PC-9 (cell line): ENCODE results near the gene KPRP. TPM values are rescaled to one million over a fixed set of nuclear protein-coding genes. Genes with fewer than 3 reads are reported as not detected.

ENCODE experiments used
- BruUV-seq: library from RNA; stranded (reverse); fragments of 400-500 nt; replicated peaks from 2 replicates; lab custom pipeline; 2021; lab: Mats Ljungman, UMichigan
- CTCF ChIA-PET: fragments of 300-600 bp; sonication (Branson Sonifier 250); formaldehyde crosslinking; loops from one replicate; lab custom pipeline; 2022; ENCODE audit warnings: antibody characterized with exemption; lab: Charles Lee
- POLR2A ChIA-PET: fragments of 300-600 bp; sonication (Branson Sonifier 250); formaldehyde crosslinking; loops from one replicate; lab custom pipeline; 2022; ENCODE audit warnings: antibody characterized with exemption; ENCODE audit not compliant: unreplicated experiment; lab: Charles Lee
- DNase-seq, 2 experiments: peaks; one replicate each; pipeline versions ENCODE4 v3.0.0 to v3.0.0-alpha.2; 2015 to 2022; ENCODE audit warnings: mixed read lengths in 1 of 2
- H2AFZ ChIP-seq: fragments of 200-600 bp; sonication (generic); 2 replicates; pipeline ENCODE4 v1.8.1; 2017; ENCODE audit warnings: antibody characterized with exemption
- H3F3A ChIP-seq: fragments of 200-600 bp; sonication (generic); 2 replicates; pipeline ENCODE4 v1.8.1; 2017; ENCODE audit warnings: antibody characterized with exemption, mild to moderate bottlenecking, low read depth; ENCODE audit not compliant: insufficient read depth
- H3K27ac ChIP-seq: fragments of 200-600 bp; sonication (generic); 2 replicates; pipeline ENCODE4 v1.6.1; 2016; ENCODE audit warnings: mixed run types
- H3K27me3 ChIP-seq: fragments of 200-600 bp; sonication (generic); 2 replicates; pipeline ENCODE4 v1.6.1; 2016; ENCODE audit warnings: low read depth, mixed run types; ENCODE audit not compliant: insufficient read depth
- H3K36me3 ChIP-seq: fragments of 200-600 bp; sonication (generic); 2 replicates; pipeline ENCODE4 v1.6.1; 2016; ENCODE audit warnings: low read depth, mixed run types
- H3K4me1 ChIP-seq: fragments of 200-600 bp; sonication (generic); replicated peaks from 2 replicates; pipeline ENCODE4 v1.6.1; 2016; ENCODE audit warnings: mixed run types; ENCODE audit not compliant: insufficient read depth
- H3K4me2 ChIP-seq: fragments of 200-600 bp; sonication (generic); 2 replicates; pipeline ENCODE4 v1.6.1; 2017; ENCODE audit warnings: mixed run types
- H3K4me3 ChIP-seq: fragments of 200-600 bp; sonication (generic); 2 replicates; pipeline ENCODE4 v1.6.1; 2016; ENCODE audit warnings: mixed run types
- H3K79me2 ChIP-seq: fragments of 200-600 bp; sonication (generic); 2 replicates; pipeline ENCODE4 v1.6.1; 2017; ENCODE audit warnings: low read depth, mixed run types
- H3K9me2 ChIP-seq: fragments of 200-600 bp; sonication (generic); 2 replicates; pipeline ENCODE4 v1.8.1; 2017; ENCODE audit warnings: mild to moderate bottlenecking; ENCODE audit not compliant: insufficient read depth
- H3K9me3 ChIP-seq: fragments of 200-600 bp; sonication (generic); 2 replicates; pipeline ENCODE4 v1.8.1; 2016; ENCODE audit warnings: low read depth; ENCODE audit not compliant: insufficient read depth
- H4K20me1 ChIP-seq: fragments of 200-600 bp; sonication (generic); 2 replicates; pipeline ENCODE4 v1.8.1; 2017; ENCODE audit not compliant: insufficient read depth
- CTCF ChIP-seq: fragments of 200-600 bp; sonication (generic); conservative IDR thresholded peaks from 2 replicates; pipeline ENCODE4 v1.6.1; 2017; ENCODE audit warnings: mixed run types, antibody characterized with exemption, mild to moderate bottlenecking, moderate library complexity
- EZH2 ChIP-seq: fragments of 200-600 bp; sonication (generic); IDR thresholded peaks from 2 replicates; pipeline ENCODE4 v1.8.0; 2017; ENCODE audit warnings: antibody characterized with exemption, low read depth
- intact Hi-C: fragments of 100-400 bp; cut with micrococcal nuclease; formaldehyde crosslinking; loops from one replicate; pipeline ENCODE4 v1.10.0; 2022; ENCODE audit not compliant: unreplicated experiment
- total RNA-seq: library from RNA; stranded (reverse); gene quantifications from 2 replicates; pipeline ENCODE4 v1.2.3, GENCODE V29; 2021

KPRP gene
- total RNA-seq, 1 experiment from 2014 or later = not detected

GRCh38 chr1:152811050-152811449, 53.2 kb downstream of the KPRP start:
- Histone ChIP-seq H3K4me2 (no peak overlapping the region), H4K20me1 (no peaks in the 10 kb centered on the region), H3F3A (no peaks in the 10 kb centered on the region), H3K4me1 (no peaks in the 10 kb centered on the region), H3K4me3 (no peak overlapping the region), H3K9me3 (no peaks in the 10 kb centered on the region), H3K27ac (no peak overlapping the region), H3K36me3 (no peaks in the 10 kb centered on the region), H3K9me2 (no peaks in the 10 kb centered on the region), H3K79me2 (no peaks in the 10 kb centered on the region), H2AFZ (no peak overlapping the region), H3K27me3 (peaks cover 40% of the 10 kb centered on the region)
- no peak for DNase-seq
- no TSS peak for BruUV-seq
- ChIA-PET CTCF (no interaction called here), POLR2A (no interaction called here)
- TF ChIP-seq CTCF (no peak), EZH2 (no peak)
- intact Hi-C loops = no loop called here

Other genes starting within 250 kb of the KPRP start
- not detected in 2 replicates for gene LCE5A, start 247.2 kb upstream of the KPRP start, total RNA-seq
- gene CRCT1, start 243.5 kb upstream of the KPRP start, total RNA-seq = not detected in 2 replicates
- gene LCE3E, start 191.2 kb upstream of the KPRP start, total RNA-seq = not detected in 2 replicates
- gene LCE3D, start 177.5 kb upstream of the KPRP start, total RNA-seq = not detected in 2 replicates
- not detected in 2 replicates for gene LCE3C, start 157.8 kb upstream of the KPRP start, total RNA-seq
- gene LCE3B, start 144.2 kb upstream of the KPRP start, total RNA-seq = not detected in 2 replicates
- not detected in 2 replicates for gene LCE3A, start 134.9 kb upstream of the KPRP start, total RNA-seq
- gene LCE2D, start 94.6 kb upstream of the KPRP start, total RNA-seq = not detected in 2 replicates
- not detected in 2 replicates for gene LCE2C, start 82.7 kb upstream of the KPRP start, total RNA-seq
- not detected in 2 replicates for gene LCE2B, start 71.9 kb upstream of the KPRP start, total RNA-seq
- gene LCE2A, start 59.7 kb upstream of the KPRP start, total RNA-seq = not detected in 2 replicates
- gene LCE4A, start 49.9 kb upstream of the KPRP start, total RNA-seq = not detected in 2 replicates
- gene LCE1F, start 17.1 kb downstream of the KPRP start, total RNA-seq = not detected in 2 replicates
- gene LCE1E, start 28.2 kb downstream of the KPRP start, total RNA-seq = not detected in 2 replicates
- not detected in 2 replicates for gene LCE1D, start 38.7 kb downstream of the KPRP start, total RNA-seq
- gene LCE1C, start 48.6 kb downstream of the KPRP start, total RNA-seq = not detected in 2 replicates
- not detected in 2 replicates for gene LCE1B, start 53.9 kb downstream of the KPRP start, total RNA-seq
- gene LCE1A, start 69.4 kb downstream of the KPRP start, total RNA-seq = not detected in 2 replicates
- not detected in 2 replicates for gene LCE6A, start 84.8 kb downstream of the KPRP start, total RNA-seq
- not detected in 2 replicates for gene LCE7A, start 102.0 kb downstream of the KPRP start, total RNA-seq
- gene SMCP, start 120.3 kb downstream of the KPRP start, total RNA-seq = not detected in 2 replicates
- gene IVL, start 150.5 kb downstream of the KPRP start, total RNA-seq = not detected in 2 replicates
- gene SPRR5, start 189.2 kb downstream of the KPRP start, total RNA-seq = not detected in 2 replicates
- gene SPRR4, start 212.6 kb downstream of the KPRP start, total RNA-seq = not detected in 2 replicates
- gene SPRR1A, start 226.1 kb downstream of the KPRP start, total RNA-seq = not detected in 2 replicates
- 0.57 TPM in 1 of 2 replicates, not detected in the other for gene SPRR3, start 243.7 kb downstream of the KPRP start, total RNA-seq